Pulmonary artery endothelial cell (primary cell): ENCODE results near the gene PIP4K2B. TPM values are rescaled to one million over a fixed set of nuclear protein-coding genes. Genes with fewer than 3 reads are reported as not detected.
A peak's percentile ranks its signal among the peaks of the same experiment; 100 is the strongest.

ENCODE experiments used
- DNase-seq: peaks from one replicate; pipeline ENCODE4 v3.0.0-alpha.2; 2011; ENCODE audit warnings: low read depth, low spot score
- total RNA-seq: library from RNA; depleted of rRNA; stranded (reverse); fragments of >200 nt; gene quantifications from 2 replicates; pipeline ENCODE4 v1.2.3, GENCODE V29; 2014

PIP4K2B gene
- total RNA-seq, 1 donor from 2014 or later: 37.3 TPM

GRCh38 chr17:38779965-38780752 lies 19.2 kb downstream of the PIP4K2B start:
- no peak for DNase-seq

GRCh38 chr17:38777641-38778250 lies 21.6 kb downstream of the PIP4K2B start:
- DNase-seq: no peak

GRCh38 chr17:38773258-38773657 lies 26.1 kb downstream of the PIP4K2B start:
- DNase-seq: no peak

- no peak for DNase-seq
Observed at GRCh38 chr17:38768417-38768816, 30.9 kb downstream of the PIP4K2B start.

GRCh38 chr17:38766341-38766740 lies 33.0 kb downstream of the PIP4K2B start:
- no peak for DNase-seq

GRCh38 chr17:38762231-38762630 lies 37.1 kb downstream of the PIP4K2B start:
- no peak for DNase-seq

GRCh38 chr17:38761612-38762011 lies 37.7 kb downstream of the PIP4K2B start:
- no peak for DNase-seq

GRCh38 chr17:38753071-38753506 lies 46.3 kb downstream of the PIP4K2B start:
- DNase-seq: no peak

GRCh38 chr17:38752308-38753070 lies 46.9 kb downstream of the PIP4K2B start, which contains the start of gene PSMB3:
Gene PSMB3 (plus strand): TSS chr17:38752741. CDS start chr17:38752827, 86 bp downstream.
- peak; percentile 99 for DNase-seq

- DNase-seq: no peak
Observed at GRCh38 chr17:38751808-38752307, 47.5 kb downstream of the PIP4K2B start.

- no peak for DNase-seq
Observed at GRCh38 chr17:38751144-38751807, 48.1 kb downstream of the PIP4K2B start.

- no peak for DNase-seq
Observed at GRCh38 chr17:38750312-38751121, 48.8 kb downstream of the PIP4K2B start.

- no peak for DNase-seq
Observed at GRCh38 chr17:38750044-38750311, 49.4 kb downstream of the PIP4K2B start.

- DNase-seq: no peak
Observed at GRCh38 chr17:38749223-38750043, 49.9 kb downstream of the PIP4K2B start.

- DNase-seq: no peak
Observed at GRCh38 chr17:38748892-38749222, 50.5 kb downstream of the PIP4K2B start.

- peak; percentile 77 for DNase-seq
Observed at GRCh38 chr17:38748149-38748891, 51.0 kb downstream of the PIP4K2B start, which contains the start of gene PCGF2. Gene PCGF2 (minus strand): TSS chr17:38748336. CDS start chr17:38740402, 7,934 bp downstream.

GRCh38 chr17:38747463-38748148 lies 51.8 kb downstream of the PIP4K2B start:
- no peak for DNase-seq

- DNase-seq: no peak
Observed at GRCh38 chr17:38746849-38747462, 52.4 kb downstream of the PIP4K2B start.
